Prostate gland (tissue), 2 donors: ENCODE results near the gene TMEM139.

Source experiments
- POLR2AphosphoS5 ChIP-seq: sonication (generic); formaldehyde crosslinking; IDR thresholded peaks from one replicate; pipeline ENCODE4 v1.6.1; 2017; ENCODE audit warnings: antibody characterized with exemption
- TF ChIP-seq, protein P1 (sequence below), 4 experiments: fragments of 200-600 bp in 2 of 4; fragments of 450-650 bp in 2 of 4; sonication (generic) in 2 of 4; IDR thresholded peaks; 1 replicate in 3 of 4; 2 replicates in 1 of 4; pipeline ENCODE4 v1.5.1; 2016 to 2019; ENCODE audit warnings: antibody characterized with exemption in 4 of 4, mild to moderate bottlenecking in 2 of 4, moderate library complexity in 2 of 4

DNA sequence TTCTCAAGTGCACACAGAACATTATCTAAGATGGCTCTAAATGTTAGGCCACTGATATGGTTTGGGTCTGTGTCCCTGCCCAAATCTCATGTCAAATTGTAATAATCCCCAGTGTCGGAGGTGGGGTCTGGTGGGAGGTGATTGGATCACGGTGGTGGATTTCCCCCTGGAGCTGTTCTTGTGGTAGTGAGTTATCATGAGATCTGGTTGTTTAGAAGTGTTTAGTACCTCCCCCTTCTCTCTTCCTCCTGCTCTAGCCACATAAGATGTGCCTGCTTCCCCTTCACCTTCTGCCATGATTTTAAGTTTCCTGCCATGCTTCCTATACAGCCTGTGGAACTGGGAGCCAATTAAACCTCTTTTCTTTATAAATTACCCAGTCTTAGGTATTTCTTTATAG is 32.8 kb upstream of the TMEM139 start:
- TF ChIP-seq, protein P1, sequence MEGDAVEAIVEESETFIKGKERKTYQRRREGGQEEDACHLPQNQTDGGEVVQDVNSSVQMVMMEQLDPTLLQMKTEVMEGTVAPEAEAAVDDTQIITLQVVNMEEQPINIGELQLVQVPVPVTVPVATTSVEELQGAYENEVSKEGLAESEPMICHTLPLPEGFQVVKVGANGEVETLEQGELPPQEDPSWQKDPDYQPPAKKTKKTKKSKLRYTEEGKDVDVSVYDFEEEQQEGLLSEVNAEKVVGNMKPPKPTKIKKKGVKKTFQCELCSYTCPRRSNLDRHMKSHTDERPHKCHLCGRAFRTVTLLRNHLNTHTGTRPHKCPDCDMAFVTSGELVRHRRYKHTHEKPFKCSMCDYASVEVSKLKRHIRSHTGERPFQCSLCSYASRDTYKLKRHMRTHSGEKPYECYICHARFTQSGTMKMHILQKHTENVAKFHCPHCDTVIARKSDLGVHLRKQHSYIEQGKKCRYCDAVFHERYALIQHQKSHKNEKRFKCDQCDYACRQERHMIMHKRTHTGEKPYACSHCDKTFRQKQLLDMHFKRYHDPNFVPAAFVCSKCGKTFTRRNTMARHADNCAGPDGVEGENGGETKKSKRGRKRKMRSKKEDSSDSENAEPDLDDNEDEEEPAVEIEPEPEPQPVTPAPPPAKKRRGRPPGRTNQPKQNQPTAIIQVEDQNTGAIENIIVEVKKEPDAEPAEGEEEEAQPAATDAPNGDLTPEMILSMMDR (IDR thresholded peaks at IDR 0.05), result no peak
- TF ChIP-seq POLR2AphosphoS5, result no peak
